Sciatic nerve (tissue), 2 donors: ENCODE measurements around the gene TCERG1L. TPM values are rescaled to one million over a fixed set of nuclear protein-coding genes. Genes with fewer than 3 reads are reported as not detected.
"Not testable (repeated sequence)": the region's sequence is repeated elsewhere in the genome, so short reads cannot be mapped to it uniquely, and the experiment has no call there.

Experiments
- ATAC-seq: fragments of 200-7000 bp; cut with Tn5 transposase; one replicate; pipeline ENCODE4 v1.9.1; 2020; ENCODE audit warnings: mild to moderate bottlenecking, moderate library complexity
- DNase-seq: peaks from one replicate; pipeline ENCODE4 v3.0.0-alpha.2; 2020; ENCODE audit warnings: low spot score
- intact Hi-C: fragments of 100-400 bp; cut with DNase I; formaldehyde crosslinking; loops from one replicate; pipeline ENCODE4 v1.14.2; 2022
- total RNA-seq: library from RNA; stranded (reverse); fragmentation: NEBNext Ultra II Directional; extraction: Animal tissue kit (Norgen Biotek cat#: 25700); gene quantifications from one replicate; pipeline ENCODE4 v1.2.1, GENCODE V29; 2021
- donor health status: DM: no; HTN: no; CAD: no.
- donor health status: DM: no; HTN: no; CAD: no.

The TCERG1L gene
- total RNA-seq, 1 donor from 2014 or later, result 0.22 TPM

- intact Hi-C loops, result no loop called here
- DNase-seq (no peak), ATAC-seq (no peak)
Observed at GRCh38 chr10:131090761-131091661, 220.5 kb downstream of the TCERG1L start.

DNA sequence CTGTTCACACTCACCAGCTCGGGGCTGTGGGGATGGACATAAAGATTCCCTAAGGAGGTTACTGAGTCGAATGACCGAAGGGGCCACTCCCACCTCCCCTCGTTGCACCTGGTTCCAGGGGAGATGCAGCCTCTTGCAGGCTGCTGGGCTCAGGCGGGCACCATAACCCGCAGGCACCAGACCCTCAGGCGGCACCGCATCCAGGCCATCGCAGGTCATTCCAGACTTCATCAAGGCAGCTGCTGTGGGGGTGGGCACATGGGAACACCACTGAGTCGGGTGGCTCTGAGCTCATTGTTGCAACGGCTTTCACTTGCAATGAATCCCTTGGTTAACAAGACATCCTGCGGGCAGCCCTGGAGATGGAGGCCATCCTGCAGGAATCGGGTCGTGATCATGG is 221.7 kb downstream of the TCERG1L start:
- DNase-seq, result no peak
- no peak for ATAC-seq

DNA sequence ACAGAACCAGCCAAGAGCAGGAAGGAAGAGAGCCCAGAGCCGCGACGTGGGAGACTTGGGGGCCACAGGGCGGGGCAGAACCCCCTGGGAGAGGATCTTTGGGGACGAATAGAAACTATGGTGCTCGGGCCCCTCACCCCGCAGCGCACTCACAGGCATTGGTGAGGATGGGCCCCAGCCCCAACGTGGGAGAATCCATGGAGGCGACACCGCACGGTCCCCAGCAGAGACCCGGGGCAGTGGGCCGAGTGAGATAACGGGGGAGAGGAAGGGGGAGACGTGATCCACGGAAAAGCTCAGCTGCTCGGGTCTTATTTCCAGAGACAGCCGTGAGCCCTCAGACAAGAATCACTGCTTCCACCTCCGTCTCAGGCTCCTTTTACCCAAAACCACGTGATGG is 222.4 kb downstream of the TCERG1L start:
- intact Hi-C loops, result no loop called here
- ATAC-seq (no peak), DNase-seq (no peak)

More for the DNA sequence above, 221.7 kb downstream of the TCERG1L start:
- intact Hi-C loops, result no loop called here

- intact Hi-C loops, result no loop called here
- peak; percentile 39 for DNase-seq
Observed at GRCh38 chr10:131088619-131089018, 222.9 kb downstream of the TCERG1L start.

DNA sequence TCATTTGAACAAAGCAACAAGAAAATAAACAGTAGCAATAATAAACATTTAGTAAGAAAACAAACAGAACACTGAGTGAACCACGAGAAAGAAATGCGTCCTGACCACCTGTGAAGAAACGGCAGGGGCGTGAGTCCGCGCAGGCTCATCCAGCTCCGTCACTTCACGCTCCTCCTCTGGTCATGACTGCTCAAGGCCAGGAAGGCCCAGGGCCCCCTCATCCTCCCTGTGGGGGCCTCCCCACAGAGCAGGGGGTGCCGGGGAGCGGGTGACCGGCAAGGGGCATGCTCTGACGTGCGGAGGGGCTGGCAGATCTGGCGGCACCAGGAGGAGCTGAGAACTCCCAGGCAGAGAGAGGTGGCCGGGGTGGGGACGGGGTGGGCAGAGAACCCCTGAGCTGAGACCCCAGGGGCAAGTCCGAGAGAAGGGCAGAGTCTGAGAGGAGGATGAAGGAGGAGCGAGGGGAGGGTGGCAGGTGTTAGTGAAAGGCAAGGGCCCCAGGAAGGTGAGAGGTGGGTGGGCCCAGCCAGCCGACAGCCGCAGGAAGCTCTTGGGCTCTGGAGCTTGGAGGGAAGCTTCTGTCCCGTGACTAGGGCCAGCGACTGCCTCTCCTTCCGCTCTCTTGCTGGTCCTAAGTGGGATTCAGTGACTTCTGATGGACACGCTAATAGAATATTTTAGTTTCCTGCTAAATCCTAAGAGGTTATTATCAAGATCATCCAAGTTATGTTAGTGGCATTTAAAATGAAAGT is 223.9 kb downstream of the TCERG1L start:
- ATAC-seq (no peak), DNase-seq (peak; percentile 45)
- intact Hi-C loops, result no loop called here

More at GRCh38 chr10:131088619-131089018, 222.9 kb downstream of the TCERG1L start:
- no peak for ATAC-seq

- ATAC-seq (no peak), DNase-seq (peak; percentile 32)
- intact Hi-C loops, result no loop called here
Observed at GRCh38 chr10:131086511-131086910, 225.0 kb downstream of the TCERG1L start.

DNA sequence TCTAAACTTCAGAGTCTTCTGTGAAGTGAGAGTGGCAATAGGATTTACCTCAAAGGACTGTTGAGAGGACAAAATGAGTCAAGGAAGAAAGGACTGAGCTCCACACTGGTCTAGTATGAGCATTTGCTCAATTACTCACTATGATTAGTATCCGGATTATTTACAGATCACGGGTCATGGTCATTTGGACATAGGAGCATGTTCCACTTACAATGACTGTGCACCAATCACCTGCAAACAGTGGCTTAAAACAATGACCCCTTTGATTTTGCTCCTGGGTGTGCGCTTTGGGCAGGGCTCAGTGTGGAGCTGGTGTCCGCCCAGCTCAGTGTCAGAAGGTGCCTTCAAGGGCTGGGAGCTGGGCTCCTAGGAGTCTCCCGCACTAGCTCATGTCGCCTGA is 225.4 kb downstream of the TCERG1L start:
- intact Hi-C loops, result no loop called here
- ATAC-seq, result no peak
- no peak for DNase-seq

- intact Hi-C loops, result no loop called here
- no peak for ATAC-seq
- peak; percentile 19 for DNase-seq
Observed at GRCh38 chr10:131085091-131085860, 226.2 kb downstream of the TCERG1L start.

- ATAC-seq (no peak), DNase-seq (peak; percentile 10)
- intact Hi-C loops, result no loop called here
Observed at GRCh38 chr10:131084791-131085090, 226.8 kb downstream of the TCERG1L start.

GRCh38 chr10:131083915-131084790 is 227.4 kb downstream of the TCERG1L start:
- intact Hi-C loops, result no loop called here
- DNase-seq (peak; percentile 48), ATAC-seq (no peak)

DNA sequence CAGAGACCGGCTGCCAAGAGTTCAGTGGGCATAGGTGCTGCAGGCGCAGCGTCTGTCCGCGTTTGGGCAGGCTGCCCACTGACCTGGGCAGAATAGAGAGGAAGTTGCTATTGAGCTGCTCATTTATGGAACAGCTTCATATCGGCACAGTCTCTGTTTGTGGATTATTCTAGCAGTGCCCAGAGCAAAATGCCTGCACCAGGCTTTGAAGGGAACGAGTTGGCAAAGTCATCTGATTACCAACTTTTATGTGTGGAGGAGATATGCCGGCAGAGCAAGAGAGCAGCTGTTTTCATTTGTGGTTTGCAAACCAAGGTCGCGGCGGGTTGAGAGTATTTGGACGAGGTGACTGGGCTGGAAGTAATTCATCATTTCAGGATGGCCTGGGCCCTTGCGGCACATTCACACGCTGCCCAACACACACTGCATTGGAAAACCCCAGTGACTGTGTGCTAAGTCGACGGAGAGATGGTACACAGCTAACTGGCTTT is 228.5 kb downstream of the TCERG1L start:
- intact Hi-C loops, result no loop called here
- ATAC-seq (peak; percentile 33), DNase-seq (peak; percentile 49)

- ATAC-seq, result no peak
- intact Hi-C loops, result no loop called here
- peak; percentile 39 for DNase-seq
Observed at GRCh38 chr10:131082201-131082850, 229.2 kb downstream of the TCERG1L start.

DNA sequence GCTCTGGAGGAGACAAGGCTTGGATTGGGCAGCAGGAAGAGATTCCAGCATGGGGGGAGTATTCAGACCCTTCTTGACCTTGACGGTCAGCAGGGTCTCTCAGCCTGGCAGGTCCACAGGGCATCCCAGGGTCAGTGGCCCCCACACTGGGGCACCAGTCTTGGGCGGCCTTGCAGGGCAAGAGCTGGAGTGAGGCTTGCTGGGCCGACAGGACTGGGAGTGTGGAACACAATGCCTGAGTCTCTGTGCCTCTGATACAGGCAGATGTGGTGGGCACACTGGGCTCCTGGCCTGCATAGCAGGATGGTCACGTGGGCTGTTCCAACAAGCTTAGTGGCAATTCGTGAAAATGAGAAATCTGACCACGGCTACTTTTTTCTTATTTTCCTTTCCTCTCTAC is 229.7 kb downstream of the TCERG1L start:
- DNase-seq (peak; percentile 45), ATAC-seq (no peak)
- intact Hi-C loops, result no loop called here

DNA sequence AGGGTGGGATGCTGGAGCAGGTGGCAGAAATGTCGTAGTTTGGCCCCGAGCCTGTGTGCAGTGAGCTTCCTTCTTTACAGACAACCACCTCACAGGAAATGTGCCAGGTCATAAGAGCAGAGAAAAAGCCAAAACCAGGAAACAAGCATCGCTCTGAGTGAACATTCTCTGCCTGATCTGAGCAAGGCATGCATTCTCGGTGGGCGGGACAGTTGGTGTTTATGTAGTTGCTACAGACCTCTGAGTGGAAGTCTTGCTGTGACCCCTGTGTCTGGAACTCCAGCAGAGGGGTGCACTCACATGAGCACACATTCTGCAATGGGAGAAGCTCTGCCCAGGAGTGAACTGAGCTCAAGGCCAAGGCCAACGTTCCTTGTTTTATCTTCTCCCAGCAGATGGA is 230.1 kb downstream of the TCERG1L start:
- ATAC-seq, result peak; percentile 53
- intact Hi-C loops, result no loop called here
- DNase-seq, result peak; percentile 51

GRCh38 chr10:131080571-131080970 is 230.9 kb downstream of the TCERG1L start:
- ATAC-seq, result no peak
- peak; percentile 12 for DNase-seq
- intact Hi-C loops, result no loop called here

GRCh38 chr10:131079314-131079713 is 232.2 kb downstream of the TCERG1L start:
- DNase-seq (peak; percentile 17), ATAC-seq (no peak)
- intact Hi-C loops, result no loop called here

GRCh38 chr10:131078882-131079280 is 232.6 kb downstream of the TCERG1L start:
- intact Hi-C loops, ATAC-seq: not testable (repeated sequence)
- DNase-seq, result peak; percentile 42
